Measurements from ENCODE around the gene INPP5D. TPM values are rescaled to one million over a fixed set of nuclear protein-coding genes. Genes with fewer than 3 reads are reported as not detected.

Gene INPP5D
- total RNA-seq, 1 experiment from 2014 or later, result 0.47 TPM

DNA sequence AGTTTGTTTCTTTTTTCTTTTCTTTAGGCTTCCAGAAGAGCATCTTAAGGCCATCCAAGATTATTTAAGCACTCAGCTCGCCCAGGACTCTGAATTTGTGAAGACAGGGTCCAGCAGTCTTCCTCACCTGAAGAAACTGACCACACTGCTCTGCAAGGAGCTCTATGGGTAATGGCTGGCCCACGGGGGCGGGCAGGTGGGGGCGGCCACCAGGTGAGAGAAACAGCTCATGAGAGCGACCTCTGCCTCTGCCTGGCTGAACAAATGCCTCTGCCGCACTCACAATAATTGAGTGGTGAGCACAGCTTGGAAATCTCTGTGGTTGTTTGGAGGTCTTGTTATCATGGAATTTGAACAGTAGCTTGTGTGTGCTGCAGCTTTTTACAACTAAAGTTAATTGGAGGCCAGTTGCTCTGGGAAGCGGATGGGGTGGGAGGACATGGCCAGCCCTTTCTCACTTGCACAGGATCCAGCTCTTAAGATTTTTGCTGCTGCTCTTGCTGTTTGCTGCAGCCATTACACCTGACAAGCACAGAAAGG is 70.4 kb downstream of the INPP5D start:
- no peak for DNase-seq
- Histone ChIP-seq H3K4me1 (no peaks in the 10 kb centered on the region), H3K27me3 (0 out of 2 replicates have a peak, but pooled peaks cover 3% of the 10 kb centered on the region), H3K27ac (no peak overlapping the region), H3K4me3 (no peak overlapping the region), H3K9me3 (replicated peaks) (no peaks in the 10 kb centered on the region), H3K36me3 (no peaks in the 10 kb centered on the region)

DNA sequence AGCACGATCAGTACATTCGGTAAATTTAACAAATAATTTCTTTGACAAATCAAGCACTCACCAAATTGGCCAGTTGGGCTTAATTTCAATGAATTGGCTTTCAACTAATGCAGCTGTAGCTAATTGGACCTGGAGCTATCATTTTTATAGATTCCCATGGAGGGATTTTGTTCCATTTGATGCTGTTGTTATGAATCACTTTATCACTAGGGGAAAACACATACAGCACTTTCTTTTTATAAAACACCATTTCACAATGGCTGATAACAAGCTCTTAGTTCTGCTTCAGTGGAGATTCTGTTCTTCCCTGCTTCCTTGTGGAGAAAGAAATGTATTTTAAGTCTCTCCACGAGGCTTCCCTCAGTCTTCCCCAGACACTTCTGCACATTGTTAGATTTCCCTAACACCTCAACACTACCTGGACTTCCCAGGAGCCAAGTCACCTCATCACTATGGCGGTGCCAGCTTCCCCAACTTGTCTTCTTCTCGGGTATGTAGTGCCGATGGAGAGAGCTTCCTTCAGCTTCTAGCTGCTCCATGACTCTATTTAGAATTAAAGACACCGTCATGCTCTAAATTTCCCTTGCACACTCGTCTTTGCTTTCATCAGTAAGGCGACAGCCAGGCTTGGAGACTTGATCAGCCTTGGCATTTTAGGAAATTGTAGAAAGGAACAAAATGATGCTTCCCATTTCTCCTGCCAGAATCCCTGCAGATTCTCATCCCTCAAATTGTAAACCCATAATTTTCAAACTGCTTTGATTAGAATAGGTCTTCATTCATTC is 72.0 kb downstream of the INPP5D start:
- Histone ChIP-seq H3K4me3 (no peak overlapping the region), H3K27me3 (0 out of 2 replicates have a peak, but pooled peaks cover 3% of the 10 kb centered on the region), H3K4me1 (no peaks in the 10 kb centered on the region), H3K9me3 (replicated peaks) (0 out of 2 replicates have a peak, but pooled peaks cover 2% of the 10 kb centered on the region), H3K36me3 (no peaks in the 10 kb centered on the region), H3K27ac (no peak overlapping the region)
- DNase-seq, result no peak

- Histone ChIP-seq H3K27ac (no peak overlapping the region), H3K9me3 (replicated peaks) (0 out of 2 replicates have a peak, but pooled peaks cover 2% of the 10 kb centered on the region), H3K27me3 (0 out of 2 replicates have a peak, but pooled peaks cover 3% of the 10 kb centered on the region), H3K4me3 (no peak overlapping the region), H3K4me1 (no peaks in the 10 kb centered on the region), H3K36me3 (no peaks in the 10 kb centered on the region)
- no peak for DNase-seq
These were observed 73.1 kb downstream of the INPP5D start for GRCh38 chr2:233133239-233133638.

DNA sequence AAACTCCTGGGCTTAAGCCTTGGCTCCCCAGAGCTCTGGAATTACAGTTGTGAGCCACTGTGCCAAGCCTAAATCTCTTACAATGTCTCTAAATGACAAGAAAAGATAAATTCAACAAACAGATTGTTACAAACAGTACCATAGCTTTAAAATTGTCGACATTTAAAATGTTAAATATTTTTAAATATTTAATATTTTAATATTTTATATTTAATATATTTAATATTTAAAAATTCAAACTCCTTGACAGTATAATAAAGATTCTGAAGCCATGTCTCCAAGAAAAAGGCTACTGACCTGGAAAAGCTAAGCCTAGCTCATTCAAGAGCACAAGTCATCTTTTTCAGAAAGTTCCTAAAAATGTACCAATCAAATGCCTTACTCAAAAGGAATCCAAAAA is 75.3 kb downstream of the INPP5D start:
- Histone ChIP-seq H3K4me3 (no peak overlapping the region), H3K36me3 (no peaks in the 10 kb centered on the region), H3K9me3 (replicated peaks) (0 out of 2 replicates have a peak, but pooled peaks cover 2% of the 10 kb centered on the region), H3K27me3 (0 out of 2 replicates have a peak, but pooled peaks cover 3% of the 10 kb centered on the region), H3K27ac (no peak overlapping the region), H3K4me1 (no peaks in the 10 kb centered on the region)
- DNase-seq, result no peak

- Histone ChIP-seq H3K4me1 (no peaks in the 10 kb centered on the region), H3K9me3 (replicated peaks) (0 out of 2 replicates have a peak, but pooled peaks cover 2% of the 10 kb centered on the region), H3K27ac (no peak overlapping the region), H3K27me3 (no peaks in the 10 kb centered on the region), H3K36me3 (no peaks in the 10 kb centered on the region), H3K4me3 (no peak overlapping the region)
- no peak for DNase-seq
These were observed 76.9 kb downstream of the INPP5D start for GRCh38 chr2:233137040-233137439.

DNA sequence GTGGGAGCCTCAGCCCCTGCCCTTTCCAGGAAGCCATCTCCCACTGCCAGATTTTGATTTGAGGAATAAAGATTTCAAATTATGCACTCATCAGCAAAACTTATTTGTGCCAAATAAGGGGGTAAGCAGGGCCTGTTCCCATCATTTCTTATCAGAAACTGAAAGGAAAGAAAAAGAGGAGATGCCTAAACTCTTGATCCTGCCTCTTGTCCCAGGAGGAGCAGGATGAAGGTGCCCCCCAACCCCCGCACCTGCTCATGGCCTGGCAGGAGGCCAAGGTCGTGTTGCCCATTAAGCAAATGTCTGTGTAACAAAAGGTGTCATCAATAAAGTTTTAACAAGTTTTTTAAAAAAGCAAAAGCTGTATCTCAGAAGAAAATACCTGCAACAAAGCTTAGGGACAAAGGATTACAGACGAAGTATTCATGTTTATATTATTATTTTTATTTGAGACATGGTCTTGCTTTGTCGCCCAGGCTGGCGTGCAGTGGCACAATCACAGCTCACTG is 80.0 kb downstream of the INPP5D start:
- no peak overlapping the region for H3K4me3 ChIP-seq
- no peaks in the 10 kb centered on the region for H3K36me3 ChIP-seq
- DNase-seq, result no peak
- no peaks in the 10 kb centered on the region for H3K4me1 ChIP-seq
- no peak overlapping the region for H3K27ac ChIP-seq
- no peaks in the 10 kb centered on the region for H3K27me3 ChIP-seq
- H3K9me3 ChIP-seq (replicated peaks), result 0 out of 2 replicates have a peak, but pooled peaks cover 2% of the 10 kb centered on the region

DNA sequence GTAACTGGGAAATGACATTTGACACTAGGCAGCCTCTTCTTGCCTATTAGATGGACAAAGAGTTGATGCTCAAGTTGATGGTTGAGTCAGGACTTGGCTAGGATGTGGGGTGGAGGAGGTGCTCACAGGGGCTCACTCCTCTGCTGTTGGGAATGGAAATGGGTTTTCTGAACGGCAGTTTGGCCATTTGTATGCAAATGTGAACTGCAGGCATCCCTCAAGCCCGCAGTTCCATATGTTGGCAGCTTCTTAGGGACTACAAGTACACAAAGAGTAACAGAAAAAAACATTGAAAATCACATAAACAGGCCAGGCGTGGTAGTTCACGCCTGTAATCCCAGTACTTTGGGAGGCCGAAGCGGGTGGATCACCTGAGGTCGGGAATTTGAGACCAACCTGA is 80.8 kb downstream of the INPP5D start:
- H3K27ac ChIP-seq, result no peak overlapping the region
- no peak for DNase-seq
- no peak overlapping the region for H3K4me3 ChIP-seq
- H3K36me3 ChIP-seq, result no peaks in the 10 kb centered on the region
- no peaks in the 10 kb centered on the region for H3K4me1 ChIP-seq
- H3K27me3 ChIP-seq, result no peaks in the 10 kb centered on the region
- no peaks in the 10 kb centered on the region for H3K9me3 ChIP-seq (replicated peaks)

DNA sequence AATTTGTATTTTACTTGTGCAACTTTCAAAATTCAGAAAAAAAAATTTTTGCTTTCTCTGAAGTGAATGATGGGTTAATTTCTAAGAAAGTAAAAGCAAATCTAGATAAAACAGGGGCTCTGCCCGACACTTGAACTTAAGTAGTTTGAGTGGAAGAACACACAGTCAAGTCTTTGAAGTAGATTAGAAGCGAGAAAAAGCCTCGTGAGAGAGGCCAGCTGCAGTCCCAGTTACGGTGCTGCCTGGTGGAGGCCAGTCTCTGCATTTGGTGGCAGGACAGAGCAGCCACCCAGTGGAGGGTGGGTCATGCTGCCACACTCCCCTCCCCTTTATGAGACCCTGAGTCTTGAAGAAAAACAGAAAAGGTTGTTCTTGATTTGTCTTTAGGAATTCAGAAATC is 81.8 kb downstream of the INPP5D start:
- no peak overlapping the region for H3K4me3 ChIP-seq
- no peak overlapping the region for H3K27ac ChIP-seq
- H3K9me3 ChIP-seq (replicated peaks), result no peaks in the 10 kb centered on the region
- H3K27me3 ChIP-seq, result no peaks in the 10 kb centered on the region
- H3K4me1 ChIP-seq, result no peaks in the 10 kb centered on the region
- no peaks in the 10 kb centered on the region for H3K36me3 ChIP-seq
- no peak for DNase-seq

DNA sequence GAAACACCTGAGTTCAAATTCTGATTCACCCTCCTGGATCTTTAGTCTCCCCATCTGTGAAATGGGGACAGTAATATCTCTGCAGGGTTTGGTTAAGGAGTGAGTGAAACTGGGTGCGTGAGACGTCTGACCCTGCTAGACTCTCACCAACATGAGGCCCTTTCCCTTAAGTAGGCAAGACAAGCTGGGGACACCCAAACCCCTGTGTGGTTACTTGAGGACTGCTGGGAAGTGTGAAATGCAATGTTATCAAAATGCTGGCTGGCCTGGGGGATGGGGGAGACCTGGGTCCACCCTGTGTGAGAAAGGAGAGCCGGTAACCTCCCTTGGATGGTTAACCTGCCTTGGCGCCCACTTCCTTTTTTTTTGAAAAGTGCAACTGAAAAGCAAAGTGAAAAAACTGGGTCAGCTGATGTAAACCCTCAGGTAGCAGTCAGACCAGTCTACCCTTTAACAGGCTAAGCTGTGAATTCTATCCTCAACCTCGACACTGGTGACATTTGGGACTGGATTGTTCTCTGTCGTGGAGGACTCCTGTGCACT is 82.3 kb downstream of the INPP5D start:
- no peaks in the 10 kb centered on the region for H3K27me3 ChIP-seq
- H3K4me1 ChIP-seq, result no peaks in the 10 kb centered on the region
- DNase-seq, result no peak
- H3K4me3 ChIP-seq, result no peak overlapping the region
- H3K36me3 ChIP-seq, result no peaks in the 10 kb centered on the region
- H3K9me3 ChIP-seq (replicated peaks), result no peaks in the 10 kb centered on the region
- no peak overlapping the region for H3K27ac ChIP-seq

- no peak overlapping the region for H3K4me3 ChIP-seq
- no peak for DNase-seq
- H3K4me1 ChIP-seq, result no peaks in the 10 kb centered on the region
- H3K9me3 ChIP-seq (replicated peaks), result no peaks in the 10 kb centered on the region
- no peak overlapping the region for H3K27ac ChIP-seq
- no peaks in the 10 kb centered on the region for H3K27me3 ChIP-seq
- no peaks in the 10 kb centered on the region for H3K36me3 ChIP-seq
These were observed 83.7 kb downstream of the INPP5D start for GRCh38 chr2:233143700-233144331.

DNA sequence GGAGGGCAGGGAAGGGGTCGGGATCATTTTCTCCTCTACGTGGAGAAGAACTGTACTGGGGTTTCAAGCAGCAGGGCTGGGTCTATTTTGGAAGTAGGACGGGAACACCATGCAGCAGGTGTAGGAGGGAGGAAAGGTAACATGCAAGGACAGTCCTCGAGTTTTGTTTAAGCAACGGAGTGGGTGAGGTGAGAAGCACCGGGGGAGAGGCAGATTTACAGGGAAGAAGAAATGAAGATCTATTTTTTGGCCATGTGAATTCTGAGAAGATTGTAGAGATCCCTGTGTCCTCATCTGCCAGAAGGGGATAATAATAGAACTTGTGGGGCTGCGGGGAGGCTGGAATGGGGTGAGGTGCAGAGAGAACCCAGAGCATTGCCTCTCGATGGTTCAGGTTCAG is 85.6 kb downstream of the INPP5D start:
- no peaks in the 10 kb centered on the region for H3K36me3 ChIP-seq
- H3K9me3 ChIP-seq (replicated peaks), result 0 out of 2 replicates have a peak, but pooled peaks cover 3% of the 10 kb centered on the region
- H3K4me1 ChIP-seq, result no peaks in the 10 kb centered on the region
- H3K27me3 ChIP-seq, result no peaks in the 10 kb centered on the region
- H3K4me3 ChIP-seq, result no peak overlapping the region
- H3K27ac ChIP-seq, result no peak overlapping the region
- DNase-seq, result no peak

DNA sequence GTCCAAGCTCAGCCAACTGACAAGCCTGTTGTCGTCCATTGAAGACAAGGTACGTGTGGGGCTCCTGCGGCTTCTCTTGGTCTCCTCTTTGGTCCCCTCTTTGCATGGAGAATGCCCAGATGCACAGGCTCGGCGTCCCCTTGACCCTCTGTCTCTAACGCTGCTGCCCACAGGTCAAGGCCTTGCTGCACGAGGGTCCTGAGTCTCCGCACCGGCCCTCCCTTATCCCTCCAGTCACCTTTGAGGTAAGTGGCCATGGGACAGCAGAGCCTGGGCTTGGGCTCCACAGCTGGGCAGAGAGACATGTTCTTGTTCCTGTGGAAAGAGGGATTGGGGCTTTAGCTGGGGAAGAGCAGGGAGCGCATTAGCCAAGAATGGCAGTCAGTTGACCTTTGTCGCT is 86.1 kb downstream of the INPP5D start:
- Histone ChIP-seq H3K4me3 (no peak overlapping the region), H3K9me3 (replicated peaks) (0 out of 2 replicates have a peak, but pooled peaks cover 3% of the 10 kb centered on the region), H3K36me3 (no peaks in the 10 kb centered on the region), H3K4me1 (no peaks in the 10 kb centered on the region), H3K27me3 (no peaks in the 10 kb centered on the region), H3K27ac (no peak overlapping the region)
- DNase-seq, result no peak

DNA sequence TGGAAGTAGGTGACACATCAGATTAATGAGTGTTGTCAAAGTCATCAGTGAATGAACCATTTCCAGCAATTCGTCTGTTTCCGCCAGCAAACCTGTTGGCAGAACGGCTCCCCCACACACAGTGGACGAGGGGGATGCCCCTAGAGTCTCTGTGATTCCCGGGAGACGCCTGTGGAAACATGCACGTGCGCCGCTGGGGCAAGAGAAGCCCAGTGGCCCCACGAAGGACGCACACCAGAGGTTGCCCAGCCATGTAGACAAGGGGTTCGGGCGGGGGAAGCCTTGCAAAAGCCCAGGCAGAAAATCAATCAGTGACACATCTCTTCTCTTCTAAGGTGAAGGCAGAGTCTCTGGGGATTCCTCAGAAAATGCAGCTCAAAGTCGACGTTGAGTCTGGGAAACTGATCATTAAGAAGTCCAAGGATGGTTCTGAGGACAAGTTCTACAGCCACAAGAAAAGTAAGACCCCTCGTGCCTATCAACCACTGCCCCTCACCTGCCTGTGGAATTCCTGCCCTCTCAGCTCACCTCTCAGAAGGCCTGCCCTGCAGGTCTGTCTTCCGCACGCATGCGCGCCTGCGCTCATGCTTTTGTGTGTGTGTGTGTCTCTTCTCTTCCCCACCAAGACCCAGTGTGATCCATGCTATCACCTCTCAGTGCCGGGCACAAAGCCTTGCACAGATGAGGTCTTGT is 87.1 kb downstream of the INPP5D start:
- no peak for DNase-seq
- Histone ChIP-seq H3K27me3 (no peaks in the 10 kb centered on the region), H3K4me1 (no peaks in the 10 kb centered on the region), H3K36me3 (no peaks in the 10 kb centered on the region), H3K4me3 (no peak overlapping the region), H3K9me3 (replicated peaks) (0 out of 2 replicates have a peak, but pooled peaks cover 3% of the 10 kb centered on the region), H3K27ac (no peak overlapping the region)

DNA sequence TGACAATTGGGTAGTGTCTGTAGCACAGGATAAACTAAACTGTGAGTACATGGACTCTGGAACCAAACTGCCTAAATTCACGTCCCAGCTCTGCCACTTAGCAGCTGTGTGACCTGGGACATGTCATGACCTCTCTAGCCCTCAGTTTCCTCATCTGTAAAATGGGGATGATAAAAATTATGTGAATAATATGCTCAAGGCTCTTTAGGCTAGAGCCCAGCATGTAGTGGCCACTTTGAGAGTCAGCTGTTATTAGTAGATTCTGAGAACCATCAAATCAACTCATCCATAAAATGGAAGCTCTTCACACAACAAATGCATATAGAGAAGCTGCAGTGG is 87.7 kb downstream of the INPP5D start:
- H3K27me3 ChIP-seq, result no peaks in the 10 kb centered on the region
- H3K4me3 ChIP-seq, result no peak overlapping the region
- DNase-seq, result no peak
- no peak overlapping the region for H3K27ac ChIP-seq
- H3K4me1 ChIP-seq, result no peaks in the 10 kb centered on the region
- H3K36me3 ChIP-seq, result no peaks in the 10 kb centered on the region
- H3K9me3 ChIP-seq (replicated peaks), result 0 out of 2 replicates have a peak, but pooled peaks cover 3% of the 10 kb centered on the region

Measured in SJCRH30 (cell line).